ENCODE results near the gene GLI3.

Gene GLI3

GRCh38 chr7:41973202-41973730 lies 263.7 kb downstream of the GLI3 start:
- POLR2A ChIA-PET: interaction anchor here (0.8 kb wide), 1 partner anchor 360 kb away, joined by 3 read pairs; no protein-coding TSS in a partner anchor
- TF ChIP-seq FOXA1 (IDR thresholded peaks at IDR 0.05) (no peak), ZNF384 (IDR thresholded peaks at IDR 0.05) (no peak), ELF4 (IDR thresholded peaks at IDR 0.05) (no peak), L3MBTL2 (conservative IDR thresholded peaks at IDR 0.05) (no peak), SUZ12 (IDR thresholded peaks at IDR 0.05) (no peak), BHLHE40 (IDR thresholded peaks at IDR 0.05; ENCODE audit: borderline replicate concordance) (no peak), CTBP1 (IDR thresholded peaks at IDR 0.05; ENCODE audit: borderline replicate concordance) (no peak), SP1 (IDR thresholded peaks at IDR 0.05) (no peak), FOXM1 (IDR thresholded peaks at IDR 0.05; ENCODE audit: borderline replicate concordance) (no peak), HDGF (IDR thresholded peaks at IDR 0.05; ENCODE audit: borderline replicate concordance) (no peak), NFRKB (IDR thresholded peaks at IDR 0.05) (no peak), PKNOX1 (IDR thresholded peaks at IDR 0.05) (no peak)
- no peak for DNase-seq (ENCODE audit: extremely low spot score)
- CTCF ChIA-PET: no interaction called here

- CTCF ChIA-PET: no interaction called here
- no peak for DNase-seq (ENCODE audit: extremely low spot score)
- POLR2A ChIA-PET: no interaction called here
- TF ChIP-seq FOXK2 (IDR thresholded peaks at IDR 0.05) (no peak), TARDBP (IDR thresholded peaks at IDR 0.05) (no peak), L3MBTL2 (conservative IDR thresholded peaks at IDR 0.05) (no peak), CTBP1 (IDR thresholded peaks at IDR 0.05; ENCODE audit: borderline replicate concordance) (no peak), NFRKB (IDR thresholded peaks at IDR 0.05) (no peak), PKNOX1 (IDR thresholded peaks at IDR 0.05) (no peak), BHLHE40 (IDR thresholded peaks at IDR 0.05; ENCODE audit: borderline replicate concordance) (no peak), SUZ12 (IDR thresholded peaks at IDR 0.05) (no peak), ELF4 (IDR thresholded peaks at IDR 0.05) (no peak)
These were observed 264.2 kb downstream of the GLI3 start for GRCh38 chr7:41972776-41973175.

GRCh38 chr7:41972270-41972669 lies 264.7 kb downstream of the GLI3 start:
- DNase-seq (ENCODE audit: extremely low spot score): no peak
- no peak for TF ChIP-seq TARDBP (IDR thresholded peaks at IDR 0.05)
- no peak for TF ChIP-seq SP1 (IDR thresholded peaks at IDR 0.05)
- no peak for TF ChIP-seq HDGF (IDR thresholded peaks at IDR 0.05; ENCODE audit: borderline replicate concordance)
- TF ChIP-seq ELF4 (IDR thresholded peaks at IDR 0.05): no peak
- POLR2A ChIA-PET: no interaction called here
- CTCF ChIA-PET: no interaction called here

GRCh38 chr7:41971640-41972187 lies 265.3 kb downstream of the GLI3 start:
- POLR2A ChIA-PET: no interaction called here
- DNase-seq (ENCODE audit: extremely low spot score): no peak
- no peak for TF ChIP-seq CTBP1 (IDR thresholded peaks at IDR 0.05; ENCODE audit: borderline replicate concordance)
- TF ChIP-seq LEF1 (IDR thresholded peaks at IDR 0.05; ENCODE audit: borderline replicate concordance): no peak
- TF ChIP-seq FOXA1 (IDR thresholded peaks at IDR 0.05): no peak
- no peak for TF ChIP-seq L3MBTL2 (conservative IDR thresholded peaks at IDR 0.05)
- no peak for TF ChIP-seq NFRKB (IDR thresholded peaks at IDR 0.05)
- TF ChIP-seq SUZ12 (IDR thresholded peaks at IDR 0.05): no peak
- TF ChIP-seq FOXM1 (IDR thresholded peaks at IDR 0.05; ENCODE audit: borderline replicate concordance): no peak
- no peak for TF ChIP-seq HDGF (IDR thresholded peaks at IDR 0.05; ENCODE audit: borderline replicate concordance)
- TF ChIP-seq BHLHE40 (IDR thresholded peaks at IDR 0.05; ENCODE audit: borderline replicate concordance): no peak
- no peak for TF ChIP-seq SP1 (IDR thresholded peaks at IDR 0.05)
- no peak for TF ChIP-seq ZNF384 (IDR thresholded peaks at IDR 0.05)
- no peak for TF ChIP-seq ELF4 (IDR thresholded peaks at IDR 0.05)
- no peak for TF ChIP-seq PKNOX1 (IDR thresholded peaks at IDR 0.05)
- no peak for TF ChIP-seq ARNT (IDR thresholded peaks at IDR 0.05)
- no peak for TF ChIP-seq FOXK2 (IDR thresholded peaks at IDR 0.05)
- TF ChIP-seq TARDBP (IDR thresholded peaks at IDR 0.05): no peak
- CTCF ChIA-PET: no interaction called here

GRCh38 chr7:41970941-41971340 lies 266.1 kb downstream of the GLI3 start:
- ChIA-PET POLR2A (no interaction called here), CTCF (interaction anchor here (1.0 kb wide), 1 partner anchor 30 kb away, joined by 3 read pairs; no protein-coding TSS in a partner anchor)
- no peak for DNase-seq (ENCODE audit: extremely low spot score)
- no peak for TF ChIP-seq ZNF384 (IDR thresholded peaks at IDR 0.05)
- TF ChIP-seq SUZ12 (IDR thresholded peaks at IDR 0.05): no peak
- TF ChIP-seq CTBP1 (IDR thresholded peaks at IDR 0.05; ENCODE audit: borderline replicate concordance): no peak
- TF ChIP-seq ELF4 (IDR thresholded peaks at IDR 0.05): no peak
- no peak for TF ChIP-seq FOXA1 (IDR thresholded peaks at IDR 0.05)
- no peak for TF ChIP-seq HDGF (IDR thresholded peaks at IDR 0.05; ENCODE audit: borderline replicate concordance)
- TF ChIP-seq L3MBTL2 (conservative IDR thresholded peaks at IDR 0.05): no peak
- TF ChIP-seq BHLHE40 (IDR thresholded peaks at IDR 0.05; ENCODE audit: borderline replicate concordance): no peak

- POLR2A ChIA-PET: no interaction called here
- DNase-seq (ENCODE audit: extremely low spot score): no peak
- CTCF ChIA-PET: no interaction called here
- no peak for TF ChIP-seq LEF1 (IDR thresholded peaks at IDR 0.05; ENCODE audit: borderline replicate concordance)
- TF ChIP-seq HDGF (IDR thresholded peaks at IDR 0.05; ENCODE audit: borderline replicate concordance): no peak
- no peak for TF ChIP-seq SUZ12 (IDR thresholded peaks at IDR 0.05)
- TF ChIP-seq FOXK2 (IDR thresholded peaks at IDR 0.05): no peak
- TF ChIP-seq CTBP1 (IDR thresholded peaks at IDR 0.05; ENCODE audit: borderline replicate concordance): no peak
- no peak for TF ChIP-seq FOXA1 (IDR thresholded peaks at IDR 0.05)
- TF ChIP-seq ARNT (IDR thresholded peaks at IDR 0.05): no peak
- TF ChIP-seq TARDBP (IDR thresholded peaks at IDR 0.05): no peak
- no peak for TF ChIP-seq NFRKB (IDR thresholded peaks at IDR 0.05)
- TF ChIP-seq FOXM1 (IDR thresholded peaks at IDR 0.05; ENCODE audit: borderline replicate concordance): no peak
- TF ChIP-seq SP1 (IDR thresholded peaks at IDR 0.05): no peak
These were observed 267.4 kb downstream of the GLI3 start for GRCh38 chr7:41969561-41970105.
